Mammary epithelial cell (primary cell): ENCODE data around the gene MOB3A.

Source experiments
- CTCF ChIP-seq, 2 donors: IDR thresholded peaks in 1 of 2; conservative IDR thresholded peaks in 1 of 2; 2 replicates each; pipeline ENCODE4 v1.5.1; 2011 to 2012; ENCODE audit warnings: inconsistent platforms in 2 of 2, low read length in 2 of 2, mild to moderate bottlenecking in 2 of 2, control low read depth in 1 of 2, low read depth in 1 of 2; ENCODE audit not compliant: insufficient read depth in 1 of 2; ENCODE audit errors: extremely low read depth in 1 of 2
- EZH2 ChIP-seq: IDR thresholded peaks from 2 replicates; pipeline ENCODE4 v1.6.1; 2012; ENCODE audit warnings: low read length, inconsistent platforms, borderline replicate concordance

GRCh38 chr19:2089727-2090053, 6.4 kb downstream of the MOB3A start:
- TF ChIP-seq EZH2 (no peak), CTCF (conservative IDR thresholded peaks at IDR 0.05 in 1 of 2, IDR thresholded peaks at IDR 0.05 in 1 of 2; ENCODE audit: extremely low read depth in 1 of 2, insufficient read depth in 1 of 2, low read depth in 1 of 2, low read length in 2 of 2) (no peak)
